Right ventricle myocardium inferior (tissue), 1 donor: ENCODE measurements around the gene PRKAR1B. TPM values are rescaled to one million over a fixed set of nuclear protein-coding genes. Genes with fewer than 3 reads are reported as not detected.
"Not testable (repeated sequence)": the region's sequence is repeated elsewhere in the genome, so short reads cannot be mapped to it uniquely, and the experiment has no call there.

Experiments used
- ATAC-seq: fragments of 200-7000 bp; cut with Tn5 transposase; one replicate; pipeline ENCODE4 v1.9.1; 2020; ENCODE audit warnings: mild to moderate bottlenecking, moderate library complexity
- DNase-seq: peaks from one replicate; pipeline ENCODE4 v3.0.0; 2021; ENCODE audit errors: missing footprints
- intact Hi-C: fragments of 100-400 bp; cut with DNase I; formaldehyde crosslinking; loops from one replicate; pipeline ENCODE4 v1.11.0; 2022
- total RNA-seq: library from RNA; stranded (reverse); fragmentation: NEBNext Ultra II Directional; extraction: Animal tissue kit (Norgen Biotek cat#: 25700); gene quantifications from one replicate; pipeline ENCODE4 v1.2.1, GENCODE V29; 2021
- donor health status: DM: no; HTN: yes; CAD: no; lungs with severe emphysema.

The PRKAR1B gene
- total RNA-seq, 1 donor from 2014 or later = 16.7 TPM

DNA sequence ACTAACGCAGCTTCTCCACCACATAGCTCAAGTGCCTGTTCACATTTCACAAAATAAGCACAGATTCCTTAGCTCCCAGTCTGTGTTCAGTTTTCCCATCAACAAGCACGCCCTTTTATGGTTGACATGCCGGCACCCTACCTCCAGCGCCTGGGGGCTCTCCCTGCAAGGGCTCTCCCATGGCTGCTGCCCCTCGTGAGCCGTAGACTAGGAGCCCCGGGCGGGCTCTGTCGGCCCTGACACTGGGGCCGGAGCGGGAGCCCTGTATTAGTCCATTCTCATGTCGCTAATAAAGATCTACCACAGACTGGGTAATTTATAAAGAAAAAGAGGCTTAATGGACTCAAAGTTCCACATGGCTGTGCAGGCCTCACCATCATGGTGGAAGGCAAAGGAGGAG is 34.0 kb upstream of the PRKAR1B start:
- ATAC-seq (no peak), DNase-seq (no peak)
- intact Hi-C loops = no loop called here

DNA sequence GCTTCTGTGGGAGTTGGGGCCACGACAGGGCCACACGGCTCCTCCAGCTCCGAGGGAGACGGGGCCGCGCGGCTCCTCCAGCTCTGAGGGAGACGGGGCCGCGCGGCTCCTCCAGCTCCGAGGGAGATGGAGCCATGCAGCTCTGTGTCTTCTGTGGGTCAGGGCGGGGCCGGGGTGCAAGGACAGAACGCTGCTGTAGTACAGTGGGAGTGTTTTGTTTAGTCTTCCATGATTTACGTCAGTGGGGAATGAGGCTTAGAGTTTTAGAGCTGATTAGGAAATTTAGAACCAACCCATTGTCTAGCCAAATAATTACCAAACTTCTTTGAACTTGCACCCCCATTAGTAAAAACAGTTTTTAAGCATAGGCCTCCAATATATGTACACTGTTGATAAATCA is 32.9 kb upstream of the PRKAR1B start:
- no peak for DNase-seq
- no peak for ATAC-seq
- intact Hi-C loops = no loop called here

DNA sequence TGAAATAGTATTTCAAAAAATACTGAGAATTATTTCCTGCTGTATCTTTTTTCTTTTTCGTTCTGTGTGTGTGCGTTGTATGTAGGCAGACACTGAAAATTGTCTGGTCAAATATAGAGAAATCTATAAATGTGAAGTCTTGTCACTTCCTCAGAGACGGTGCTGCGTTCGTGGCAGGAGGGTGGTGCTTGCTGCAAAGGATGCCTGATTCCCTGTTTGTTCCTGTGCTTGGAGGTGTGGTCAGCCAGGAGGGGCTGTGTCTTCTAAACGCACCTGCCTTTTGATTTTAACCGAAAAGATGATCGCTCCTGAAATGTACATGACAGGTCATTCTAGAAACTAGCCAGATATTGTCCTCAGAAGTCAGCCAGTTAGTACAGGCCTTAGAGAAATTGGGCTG is 32.5 kb upstream of the PRKAR1B start:
- intact Hi-C loops = no loop called here
- no peak for DNase-seq
- ATAC-seq = no peak

DNA sequence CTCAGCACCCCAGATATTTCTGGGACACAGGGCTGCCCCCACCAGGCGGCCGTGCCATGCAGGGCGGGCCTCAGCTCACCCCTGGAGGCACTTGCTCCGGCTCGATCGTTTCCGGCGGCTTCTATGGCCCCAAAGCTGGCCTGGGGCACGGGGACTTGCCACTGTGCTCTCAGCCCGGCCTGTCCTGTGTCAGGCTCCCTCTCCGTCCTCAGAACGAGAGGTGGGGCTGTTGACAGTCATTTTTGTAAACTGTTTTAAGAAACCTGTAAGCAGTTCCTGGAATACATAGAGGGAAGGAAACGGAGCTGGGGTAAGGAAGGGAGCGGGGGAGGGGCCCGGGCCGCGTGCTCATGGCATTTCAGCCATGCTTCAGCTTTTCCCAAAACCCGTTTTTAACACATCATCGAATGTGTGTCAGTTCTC is 30.7 kb upstream of the PRKAR1B start:
- intact Hi-C loops = no loop called here
- no peak for DNase-seq
- ATAC-seq = no peak

DNA sequence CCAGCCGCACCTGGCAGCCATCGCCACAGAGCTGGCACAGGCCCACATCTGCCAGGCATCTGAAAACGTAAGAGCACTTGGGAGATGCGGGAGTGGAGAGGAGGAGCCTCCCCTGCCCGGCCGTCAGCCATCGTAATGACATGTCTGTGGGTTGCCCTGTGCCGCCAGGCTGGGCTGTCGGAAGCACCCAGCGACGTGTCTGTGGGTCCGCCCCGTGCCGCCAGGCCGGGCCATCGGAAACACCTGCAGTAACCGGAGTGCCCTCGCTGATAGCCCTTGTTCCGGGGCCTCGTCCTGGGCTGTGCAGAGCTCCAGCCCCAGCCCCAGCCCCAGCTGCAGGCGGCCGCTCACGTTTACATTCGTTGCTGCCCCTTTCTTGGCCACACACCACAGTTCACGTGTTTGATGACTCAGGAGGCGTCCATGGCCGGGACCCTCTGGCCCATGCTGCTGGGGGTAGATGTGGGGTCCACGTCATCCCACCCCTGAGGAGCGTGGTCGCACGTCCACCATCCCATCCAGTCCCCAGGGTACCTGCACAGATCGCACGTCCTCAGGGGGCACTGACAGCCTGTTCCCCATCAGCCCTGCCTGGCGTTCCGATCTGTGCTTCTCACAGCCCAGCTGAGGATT is 30.0 kb upstream of the PRKAR1B start:
- DNase-seq = peak; percentile 55
- intact Hi-C loops = no loop called here
- no peak for ATAC-seq

DNA sequence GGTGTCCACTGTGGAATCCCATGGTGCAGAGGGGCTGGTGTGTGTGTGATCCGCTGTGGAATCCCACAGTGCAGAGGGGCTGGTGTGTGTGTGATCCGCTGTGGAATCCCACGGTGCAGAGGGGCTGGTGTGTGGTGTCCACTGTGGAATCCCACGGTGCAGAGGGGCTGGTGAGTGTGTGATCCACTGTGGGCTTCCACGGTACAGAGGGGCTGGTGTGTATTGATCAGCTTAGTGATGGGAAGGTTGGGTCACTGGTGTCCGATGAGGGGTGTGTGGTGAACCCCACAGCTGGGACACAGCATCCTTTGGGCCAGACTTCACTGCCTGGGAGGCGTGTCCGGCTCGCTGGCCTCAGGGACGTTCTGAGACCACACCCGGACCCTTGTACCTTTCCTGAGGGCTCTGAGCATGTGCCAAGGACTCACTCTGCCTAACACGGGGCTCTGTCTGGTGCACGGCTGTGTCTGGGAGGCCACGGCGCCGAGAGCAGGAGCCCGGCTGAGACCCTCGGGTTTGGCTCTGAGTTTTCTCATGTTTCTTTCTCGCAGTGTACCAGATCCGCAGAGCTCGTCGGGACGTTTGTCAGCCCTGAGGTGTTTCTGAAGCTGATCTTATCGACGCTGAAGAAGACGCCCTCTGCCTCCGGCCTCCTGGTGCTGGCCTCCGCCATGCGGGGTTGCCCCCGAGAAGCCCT is 29.3 kb upstream of the PRKAR1B start:
- intact Hi-C loops = no loop called here
- ATAC-seq = no peak
- no peak for DNase-seq

DNA sequence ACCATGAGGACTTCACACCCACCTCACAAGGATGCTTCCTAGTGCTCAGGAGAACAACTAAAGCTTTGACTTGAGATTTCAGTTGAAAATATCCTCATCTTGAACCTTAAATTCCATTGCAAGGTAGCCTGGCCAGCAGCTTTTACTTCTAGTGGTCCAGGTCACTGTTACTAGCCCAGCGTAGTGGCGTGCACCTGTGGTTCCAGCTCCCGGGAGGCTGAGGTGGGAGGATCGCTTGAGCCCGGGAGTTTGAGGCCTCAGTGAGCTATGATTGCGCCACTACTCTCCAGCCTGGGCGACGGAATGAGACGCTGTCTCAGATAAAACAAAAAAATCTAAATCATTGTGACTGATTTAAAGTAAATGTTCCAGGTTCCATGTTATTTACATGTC is 28.3 kb upstream of the PRKAR1B start:
- no peak for DNase-seq
- ATAC-seq = no peak
- intact Hi-C loops = no loop called here

DNA sequence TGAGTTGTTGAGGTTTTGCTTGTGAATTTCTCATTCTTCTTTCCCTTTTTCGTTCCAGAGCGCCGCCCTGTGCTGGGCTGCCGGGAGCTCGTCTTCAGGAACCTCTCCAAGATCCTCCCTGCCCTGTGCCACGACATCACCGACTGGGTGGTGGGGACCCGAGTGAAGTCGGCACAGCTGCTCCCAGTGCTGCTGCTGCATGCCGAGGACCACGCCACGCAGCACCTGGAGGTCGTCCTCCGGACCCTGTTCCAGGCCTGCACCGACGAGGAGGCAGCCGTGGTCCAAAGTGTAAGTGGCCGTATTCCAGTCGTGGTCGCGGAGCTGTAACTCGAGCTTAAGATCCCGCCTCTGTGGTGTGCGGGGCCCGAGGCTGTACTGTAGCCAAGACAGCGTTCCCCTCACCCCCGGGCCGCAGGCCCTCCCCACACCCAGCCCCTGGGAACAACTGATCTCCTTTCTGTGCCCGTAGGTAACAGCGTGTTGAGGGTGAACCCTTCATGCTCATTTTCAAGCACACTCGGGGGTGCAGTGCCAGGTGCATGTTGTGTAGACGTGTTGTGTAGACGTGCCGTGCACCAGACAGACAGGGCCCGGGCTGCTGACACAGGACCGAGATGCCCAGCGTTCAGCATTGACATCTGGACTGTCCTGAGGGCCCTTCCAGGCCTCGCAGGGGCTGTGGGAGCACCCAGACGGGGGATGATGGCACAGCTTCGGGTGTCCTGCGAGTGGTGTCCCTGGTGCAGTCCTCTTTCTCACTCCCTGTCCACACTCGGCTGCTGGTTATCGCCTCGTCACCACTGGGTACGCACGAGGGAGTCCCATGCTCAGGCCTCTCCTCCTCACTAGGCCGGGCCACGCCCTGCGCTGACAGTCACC is 27.7 kb upstream of the PRKAR1B start:
- DNase-seq (peak; percentile 58), ATAC-seq (no peak)
- intact Hi-C loops = no loop called here

DNA sequence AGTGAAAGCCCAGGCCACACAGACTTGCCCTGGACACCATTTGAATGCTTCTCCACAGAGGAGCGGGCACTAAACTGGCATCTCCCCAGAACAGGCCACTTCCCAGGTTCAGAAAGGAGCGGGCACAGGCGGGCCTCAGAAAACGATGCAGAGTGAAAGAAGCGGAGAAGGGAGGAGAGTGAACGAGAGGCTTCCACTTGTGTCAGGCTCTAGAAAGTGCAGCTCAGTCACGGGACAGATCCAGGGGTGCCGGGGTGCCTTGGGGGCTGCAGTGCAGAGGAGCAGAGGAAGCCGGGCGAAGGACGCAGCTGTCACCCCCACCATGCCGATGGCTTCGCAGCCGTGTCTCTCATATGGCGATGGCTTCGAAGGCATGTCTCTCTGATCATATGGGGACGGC is 26.1 kb upstream of the PRKAR1B start:
- intact Hi-C loops = no loop called here
- no peak for ATAC-seq
- peak; percentile 59 for DNase-seq

DNA sequence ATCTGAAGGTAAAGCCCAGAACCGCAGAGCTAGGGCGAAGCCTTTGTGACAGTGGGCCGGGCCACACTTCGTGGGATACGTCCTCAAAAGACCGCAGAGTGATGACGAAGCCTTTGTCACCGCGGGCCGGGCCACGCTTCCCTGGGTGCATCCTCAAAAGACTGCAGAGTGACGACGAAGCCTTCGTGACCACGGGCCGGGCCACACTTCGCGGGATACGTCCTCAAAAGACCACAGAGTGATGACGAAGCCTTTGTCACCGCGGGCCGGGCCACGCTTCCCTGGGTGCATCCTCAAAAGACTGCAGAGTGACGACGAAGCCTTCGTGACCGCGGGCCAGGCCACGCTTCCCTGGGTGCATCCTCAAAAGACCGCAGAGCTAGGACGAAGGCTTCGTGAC is 25.2 kb upstream of the PRKAR1B start:
- intact Hi-C loops, ATAC-seq: not testable (repeated sequence)
- peak; percentile 56 for DNase-seq

DNA sequence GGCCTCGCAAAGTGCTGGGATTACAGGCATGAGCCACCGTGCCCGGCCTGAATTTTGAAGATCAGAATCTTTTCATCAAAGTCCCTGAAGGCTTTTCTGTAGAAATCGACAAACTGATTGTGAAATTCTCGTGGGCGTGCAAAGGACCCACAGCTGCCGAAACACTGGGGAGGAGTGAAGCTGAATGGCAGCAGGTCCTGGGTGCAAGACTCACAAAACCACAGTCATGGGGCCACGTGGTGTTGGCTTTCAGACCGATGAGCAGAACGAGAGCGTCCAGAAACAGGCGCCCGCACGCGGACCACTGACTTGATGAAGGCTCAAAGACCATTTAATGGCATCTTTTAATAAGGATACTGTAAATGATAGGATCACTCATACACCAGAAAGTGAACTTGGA is 24.7 kb upstream of the PRKAR1B start:
- ATAC-seq (no peak), DNase-seq (no peak)
- intact Hi-C loops = no loop called here

DNA sequence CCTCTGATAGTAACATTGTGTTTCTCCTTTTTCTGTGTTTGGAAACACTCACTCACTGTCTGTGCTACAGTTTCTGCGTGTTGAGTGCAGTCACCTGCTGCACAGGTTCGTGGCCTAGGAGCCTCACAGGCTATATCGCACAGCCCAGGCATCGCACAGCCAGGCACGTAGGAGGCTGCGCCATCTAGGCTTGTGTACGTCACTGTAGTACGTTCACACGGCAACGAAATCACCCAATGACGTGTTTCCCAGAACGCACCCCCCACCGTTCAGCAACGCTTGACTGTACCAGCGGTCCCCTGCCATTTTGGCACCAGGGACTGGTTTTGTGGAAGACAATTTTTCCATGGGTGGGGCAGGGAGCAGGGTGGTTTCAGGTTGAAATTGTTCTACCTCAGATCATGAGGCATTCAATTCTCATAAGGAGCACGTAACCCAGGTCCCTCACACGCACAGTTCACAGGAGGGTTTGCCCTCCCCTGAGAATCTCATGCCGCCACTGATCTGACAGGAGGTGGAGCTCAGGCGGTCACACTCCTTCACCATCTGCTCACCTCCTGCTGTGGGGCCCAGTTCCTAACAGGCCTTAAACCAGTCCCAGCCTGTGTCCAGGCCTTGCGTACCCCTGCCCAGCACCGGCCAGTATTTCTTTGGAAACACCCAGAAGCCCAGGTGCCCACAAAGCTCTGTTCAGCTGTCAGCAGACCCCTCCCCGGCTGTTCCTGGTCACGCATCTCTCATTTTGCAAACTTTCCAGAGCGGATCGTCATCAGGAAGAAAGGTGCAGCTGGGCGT is 23.2 kb upstream of the PRKAR1B start:
- DNase-seq = peak; percentile 59
- intact Hi-C loops = no loop called here
- no peak for ATAC-seq

DNA sequence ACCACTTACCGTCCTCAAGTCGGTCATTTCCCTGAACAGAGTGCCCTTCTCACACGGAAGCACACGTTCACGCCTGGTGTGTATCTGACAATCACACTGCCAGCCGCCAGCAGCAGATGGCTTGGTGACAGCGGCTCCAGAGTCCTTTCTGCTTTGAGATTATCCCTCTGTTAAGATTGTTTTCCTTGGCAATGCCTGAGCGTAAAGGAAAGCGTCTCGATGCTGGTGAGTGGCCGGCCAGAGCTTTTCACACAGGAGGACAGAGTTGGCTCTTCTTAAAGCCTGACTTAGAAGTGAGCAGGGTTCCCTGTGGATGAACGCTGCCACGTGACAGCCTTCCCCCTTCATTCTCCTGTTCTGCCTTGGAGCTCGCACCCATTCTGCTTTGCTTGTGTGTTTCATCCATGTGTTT is 22.1 kb upstream of the PRKAR1B start:
- peak; percentile 82 for ATAC-seq
- intact Hi-C loops = no loop called here
- peak; percentile 81 for DNase-seq

DNA sequence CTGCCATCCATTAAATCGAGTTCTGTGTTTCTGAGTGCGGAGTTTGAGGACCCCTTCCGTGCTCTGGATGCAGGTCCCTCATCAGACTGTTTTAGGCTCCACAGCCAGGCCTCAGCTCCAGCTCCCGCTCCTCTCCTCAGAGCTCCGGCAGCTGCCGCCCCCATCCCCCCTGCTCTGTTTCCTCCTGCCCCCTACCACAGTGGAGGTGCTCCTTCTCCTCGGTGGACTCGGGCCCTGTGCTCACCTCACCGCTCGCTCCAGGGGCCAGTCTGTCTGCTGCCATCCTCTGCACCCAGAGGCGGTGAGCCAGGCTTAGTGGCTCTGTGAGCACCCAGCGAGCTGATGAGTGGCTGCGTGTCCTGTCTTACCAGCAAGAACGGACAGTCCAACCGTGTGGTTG is 21.4 kb upstream of the PRKAR1B start:
- no peak for ATAC-seq
- DNase-seq = peak; percentile 64
- intact Hi-C loops = no loop called here

DNA sequence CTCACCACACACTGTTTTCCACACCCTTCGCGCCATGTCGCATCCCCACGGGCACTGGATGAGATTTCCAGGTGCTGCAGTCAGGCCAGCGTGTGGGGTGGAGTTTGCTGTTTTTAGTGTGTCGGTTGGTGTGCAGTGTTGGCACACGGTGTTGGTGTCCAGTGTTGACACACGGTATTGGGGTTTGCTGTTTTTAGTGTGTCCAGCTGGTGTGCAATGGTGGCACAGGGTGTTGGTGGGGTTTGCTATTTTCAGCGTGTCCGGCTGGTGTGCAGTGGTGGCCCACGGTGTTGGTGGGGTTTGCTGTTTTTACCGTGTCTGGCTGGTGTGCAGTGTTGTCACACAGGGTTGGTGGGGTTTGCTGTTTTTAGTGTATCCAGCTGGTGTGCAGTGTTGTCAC is 20.1 kb upstream of the PRKAR1B start:
- DNase-seq (no peak), ATAC-seq (no peak)
- intact Hi-C loops = no loop called here

DNA sequence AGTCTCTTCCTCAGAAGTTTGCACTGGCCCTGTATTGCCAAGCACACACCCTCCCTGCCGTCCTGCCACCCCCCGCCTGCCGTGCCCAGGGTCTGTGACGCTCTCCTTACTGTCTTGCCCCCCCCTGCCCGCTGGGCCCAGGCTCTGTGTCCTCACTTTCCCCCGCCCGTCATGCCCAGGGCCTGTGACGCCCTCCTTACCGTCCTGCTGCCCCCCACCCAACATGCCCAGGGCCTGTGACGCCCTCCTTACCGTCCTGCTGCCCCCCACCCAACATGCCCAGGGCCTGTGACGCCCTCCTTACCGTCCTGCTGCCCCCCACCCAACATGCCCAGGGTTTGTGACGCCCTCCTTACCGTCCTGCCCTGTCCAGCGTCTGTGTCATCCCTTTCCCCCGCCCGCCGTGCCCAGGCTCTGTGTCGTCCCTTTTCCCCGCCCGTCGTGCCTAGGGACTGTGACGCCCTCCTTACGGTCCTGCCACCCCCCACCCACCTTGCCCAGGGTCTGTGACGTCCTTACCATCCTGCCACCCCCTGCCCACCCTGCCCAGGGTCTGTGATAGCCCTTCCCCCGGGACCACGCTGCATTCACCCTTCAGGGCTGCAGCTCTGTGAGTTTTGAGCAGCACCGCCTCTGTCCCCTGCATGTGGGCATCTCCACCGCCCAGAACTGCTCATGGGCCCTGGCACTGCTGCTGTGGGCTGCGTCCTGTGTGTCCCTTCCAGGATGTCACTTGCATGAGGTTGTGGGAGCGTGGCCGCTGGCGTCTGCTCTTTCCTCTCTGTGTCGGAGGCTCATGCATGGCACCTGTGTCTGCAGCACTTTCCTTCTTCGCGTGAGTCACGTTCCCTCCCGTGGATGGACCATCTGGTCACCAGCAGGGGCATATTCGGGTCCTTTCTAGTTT is 19.3 kb upstream of the PRKAR1B start:
- DNase-seq = peak; percentile 68
- intact Hi-C loops = no loop called here
- no peak for ATAC-seq

DNA sequence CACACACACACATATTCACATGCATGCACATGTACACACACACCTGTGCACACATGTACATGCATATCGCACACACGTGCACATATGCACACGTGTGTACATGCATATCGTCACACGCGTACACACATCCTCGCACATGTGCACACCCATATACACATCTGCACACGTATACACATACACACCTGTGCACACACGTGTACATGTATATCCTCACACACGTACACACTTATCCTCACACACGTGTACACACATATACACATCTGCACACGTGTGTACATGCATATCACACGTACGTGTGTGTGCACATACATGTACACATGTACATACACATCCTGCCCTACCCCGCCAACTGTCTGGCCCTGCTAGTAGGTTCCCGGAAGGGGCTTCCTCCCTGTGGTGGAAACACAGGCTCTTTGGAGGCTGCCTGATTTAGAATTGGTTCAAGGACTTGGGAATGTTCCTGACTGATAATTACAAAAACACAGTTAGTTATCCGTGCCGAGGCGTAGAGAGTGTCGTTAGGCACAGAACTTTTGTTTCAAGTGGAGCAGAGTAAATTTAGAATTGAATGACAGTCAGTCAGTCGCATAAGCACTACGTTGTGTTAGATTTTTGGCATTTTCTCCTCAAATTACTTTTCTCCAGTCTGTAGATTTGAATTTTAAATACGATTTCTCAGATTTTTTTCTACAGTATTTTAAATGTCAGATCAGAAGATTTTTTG is 18.5 kb upstream of the PRKAR1B start:
- intact Hi-C loops = no loop called here
- no peak for DNase-seq
- ATAC-seq = peak; percentile 73
